HEK293 (cell line): ENCODE data around the gene TPD52L2.

Experiments used
- CTCF ChIA-PET: fragments of 350-600 bp; formaldehyde crosslinking; extraction: SDS; loops from one replicate; lab custom pipeline; 2021; ENCODE audit warnings: antibody characterized with exemption; lab: Yijun Ruan, JAX
- POLR2A ChIA-PET: fragments of 300-600 bp; formaldehyde crosslinking; extraction: SDS; loops from one replicate; lab custom pipeline; 2020; ENCODE audit warnings: antibody characterized with exemption, inconsistent platforms; lab: Yijun Ruan, JAX
- H3K27ac ChIP-seq: fragments of 200-500 bp; sonication (Bioruptor generic); 2 replicates; pipeline ENCODE4 v1.5.1; 2014; ENCODE audit warnings: low read depth, low read length, control low read depth, inconsistent platforms; ENCODE audit errors: extremely low read depth
- H3K36me3 ChIP-seq, 2 experiments: fragments of 200-500 bp in 1 of 2; sonication (Bioruptor generic) in 1 of 2; 1 replicate in 1 of 2; 2 replicates in 1 of 2; pipeline ENCODE4 v1.5.1; 2014 to 2017; ENCODE audit warnings: inconsistent platforms in 2 of 2, low read length in 2 of 2; ENCODE audit not compliant: control insufficient read depth in 2 of 2, insufficient read depth in 1 of 2
- H3K4me1 ChIP-seq: fragments of 200-500 bp; sonication (Bioruptor generic); 2 replicates; pipeline ENCODE4 v1.5.1; 2014; ENCODE audit warnings: mild to moderate bottlenecking, low read length, inconsistent platforms; ENCODE audit not compliant: control insufficient read depth, insufficient read depth
- H3K4me3 ChIP-seq: 2 replicates; pipeline ENCODE4 v1.5.1; 2011; ENCODE audit warnings: low read depth, mild to moderate bottlenecking, control low read depth, low read length, moderate library complexity
- H3K9me3 ChIP-seq: fragments of 200-500 bp; sonication (Bioruptor generic); 2 replicates; pipeline ENCODE4 v1.5.1; 2014; ENCODE audit warnings: low read depth, low read length, inconsistent platforms; ENCODE audit not compliant: control insufficient read depth, insufficient read depth
- CTCF ChIP-seq: fragments of 450-650 bp; formaldehyde crosslinking; IDR thresholded peaks from 2 replicates; pipeline ENCODE4 v1.5.1; 2016; ENCODE audit warnings: missing biosample characterization, missing genetic modification characterization
- GLI2 ChIP-seq: fragments of 450-650 bp; formaldehyde crosslinking; IDR thresholded peaks from 2 replicates; pipeline ENCODE4; 2017; ENCODE audit warnings: missing biosample characterization, missing genetic modification characterization, low read depth, borderline replicate concordance
- HIC1 ChIP-seq: fragments of 450-650 bp; formaldehyde crosslinking; IDR thresholded peaks from 2 replicates; pipeline ENCODE4 v1.5.1; 2016; ENCODE audit warnings: missing biosample characterization, missing genetic modification characterization
- IKZF3 ChIP-seq: fragments of 450-650 bp; IDR thresholded peaks from 2 replicates; pipeline ENCODE4 v1.5.0; 2018; ENCODE audit warnings: missing biosample characterization, mild to moderate bottlenecking, missing genetic modification characterization, moderate library complexity
- KLF8 ChIP-seq: fragments of 450-650 bp; formaldehyde crosslinking; IDR thresholded peaks from 2 replicates; pipeline ENCODE4 v1.5.1; 2016; ENCODE audit warnings: missing biosample characterization, missing genetic modification characterization
- TCF7L2 ChIP-seq: IDR thresholded peaks from 2 replicates; pipeline ENCODE4 v1.6.1; 2011; ENCODE audit warnings: low read depth, mild to moderate bottlenecking, inconsistent platforms, low read length, moderate library complexity, borderline replicate concordance
- TRIM28 ChIP-seq: IDR thresholded peaks from 2 replicates; pipeline ENCODE4 v1.6.1; 2011; ENCODE audit warnings: low read length, control low read depth, borderline replicate concordance
- ZBTB10 ChIP-seq: fragments of 450-650 bp; formaldehyde crosslinking; IDR thresholded peaks from 2 replicates; pipeline ENCODE4 v1.5.1; 2016; ENCODE audit warnings: missing biosample characterization, missing genetic modification characterization
- ZBTB26 ChIP-seq: fragments of 450-650 bp; formaldehyde crosslinking; optimal IDR thresholded peaks from 2 replicates; pipeline ENCODE3; 2016; ENCODE audit warnings: missing biosample characterization, mild to moderate bottlenecking, missing genetic modification characterization
- ZBTB7A ChIP-seq: fragments of 450-650 bp; formaldehyde crosslinking; IDR thresholded peaks from 2 replicates; pipeline ENCODE4 v1.5.1; 2016; ENCODE audit warnings: low read depth, missing biosample characterization, missing genetic modification characterization
- ZNF112 ChIP-seq: fragments of 450-650 bp; formaldehyde crosslinking; IDR thresholded peaks from 2 replicates; pipeline ENCODE4 v1.5.0; 2017; ENCODE audit warnings: missing biosample characterization, missing genetic modification characterization
- ZNF132 ChIP-seq: fragments of 450-650 bp; formaldehyde crosslinking; IDR thresholded peaks from 2 replicates; pipeline ENCODE4 v1.5.1; 2017; ENCODE audit warnings: missing biosample characterization, missing genetic modification characterization, borderline replicate concordance
- ZNF19 ChIP-seq: fragments of 450-650 bp; formaldehyde crosslinking; IDR thresholded peaks from 2 replicates; pipeline ENCODE4; 2016; ENCODE audit warnings: missing biosample characterization, missing genetic modification characterization, low read depth
- ZNF24 ChIP-seq: fragments of 450-650 bp; formaldehyde crosslinking; IDR thresholded peaks from 2 replicates; pipeline ENCODE4 v1.5.1; 2016; ENCODE audit warnings: missing biosample characterization, missing genetic modification characterization
- ZNF26 ChIP-seq: fragments of 450-650 bp; formaldehyde crosslinking; IDR thresholded peaks from 2 replicates; pipeline ENCODE4 v1.5.1; 2016; ENCODE audit warnings: missing biosample characterization, missing genetic modification characterization
- ZNF560 ChIP-seq: fragments of 450-650 bp; formaldehyde crosslinking; IDR thresholded peaks from 2 replicates; pipeline ENCODE4 v1.5.1; 2017; ENCODE audit warnings: missing biosample characterization, missing genetic modification characterization, borderline replicate concordance
- ZNF707 ChIP-seq: fragments of 450-650 bp; formaldehyde crosslinking; IDR thresholded peaks from 2 replicates; pipeline ENCODE4 v1.5.1; 2016; ENCODE audit warnings: missing biosample characterization, missing genetic modification characterization
- ZNF747 ChIP-seq: fragments of 450-650 bp; formaldehyde crosslinking; IDR thresholded peaks from 2 replicates; pipeline ENCODE4 v1.5.1; 2016; ENCODE audit warnings: missing biosample characterization, missing genetic modification characterization
- ZSCAN23 ChIP-seq: fragments of 450-650 bp; formaldehyde crosslinking; IDR thresholded peaks from 2 replicates; pipeline ENCODE4 v1.5.1; 2016; ENCODE audit warnings: missing biosample characterization, missing genetic modification characterization

Gene TPD52L2

GRCh38 chr20:63883201-63883593, 18.1 kb downstream of the TPD52L2 start:
- no peaks in the 10 kb centered on the region for H3K9me3 ChIP-seq
- CTCF ChIA-PET: no interaction called here
- peaks cover 0 to 78% of the 10 kb centered on the region in 2 experiments; a peak in 2 of 3 replicates for H3K36me3 ChIP-seq
- H3K27ac ChIP-seq: no peak overlapping the region
- no peak overlapping the region for H3K4me3 ChIP-seq
- H3K4me1 ChIP-seq: no peaks in the 10 kb centered on the region
- TF ChIP-seq ZNF747 (tag by site-specific recombination) (no peak), ZSCAN23 (tag by site-specific recombination) (no peak), KLF8 (tag by site-specific recombination) (no peak), TCF7L2 (no peak), ZNF707 (tag by site-specific recombination) (no peak), TRIM28 (no peak), CTCF (tag by site-specific recombination) (no peak), ZNF24 (tag by site-specific recombination) (no peak), ZNF112 (tag by site-specific recombination) (no peak), ZNF19 (tag by site-specific recombination) (no peak), ZBTB10 (no peak), ZBTB7A (no peak), GLI2 (tag by site-specific recombination) (no peak), ZNF560 (tag by site-specific recombination) (no peak), ZNF26 (no peak)
- POLR2A ChIA-PET: no interaction called here

- POLR2A ChIA-PET: interaction anchor here (0.7 kb wide), 1 partner anchor 38 kb away, joined by 3 read pairs; no protein-coding TSS in a partner anchor
- Histone ChIP-seq H3K4me3 (no peak overlapping the region), H3K9me3 (no peaks in the 10 kb centered on the region)
- peak; percentile 11 for TF ChIP-seq ZBTB26 (tag by site-specific recombination)
- TF ChIP-seq ZNF132 (tag by site-specific recombination): no peak
- 0 out of 2 replicates have a peak, but pooled peaks have one; percentile 34 for TF ChIP-seq HIC1 (tag by site-specific recombination)
- TF ChIP-seq IKZF3 (tag by site-specific recombination): no peak
- TF ChIP-seq, all 188 proteins: peak for 2
- Histone ChIP-seq H3K4me1 (no peaks in the 10 kb centered on the region), H3K27ac (no peak overlapping the region), H3K36me3 (peaks cover 0 to 77% of the 10 kb centered on the region in 2 experiments; a peak in 2 of 3 replicates)
- CTCF ChIA-PET: no interaction called here
Measured at GRCh38 chr20:63884506-63885263, 19.6 kb downstream of the TPD52L2 start.
